Subcutaneous abdominal adipose tissue (tissue), 5 donors: ENCODE measurements around the gene HOMER2.
"Not testable (repeated sequence)": the region's sequence is repeated elsewhere in the genome, so short reads cannot be mapped to it uniquely, and the experiment has no call there.

Source experiments
- H3K27ac ChIP-seq: one replicate; pipeline ENCODE4 v1.7.0; 2013; ENCODE audit warnings: low read depth, mild to moderate bottlenecking, inconsistent platforms, low read length, moderate library complexity
- H3K27me3 ChIP-seq, 5 donors: one replicate each; pipeline ENCODE4 v1.7.0; 2013; ENCODE audit warnings: low read length in 5 of 5, inconsistent platforms in 1 of 5; ENCODE audit not compliant: control insufficient read depth in 5 of 5, insufficient read depth in 4 of 5
- H3K36me3 ChIP-seq, 5 donors: one replicate each; pipeline ENCODE4 v1.7.0; 2013; ENCODE audit warnings: low read length in 5 of 5; ENCODE audit not compliant: control insufficient read depth in 5 of 5, insufficient read depth in 5 of 5
- H3K4me1 ChIP-seq, 5 donors: one replicate each; pipeline ENCODE4 v1.7.0; 2013; ENCODE audit warnings: low read length in 5 of 5, mild to moderate bottlenecking in 3 of 5, moderate library complexity in 1 of 5; ENCODE audit not compliant: control insufficient read depth in 5 of 5, insufficient read depth in 5 of 5
- H3K4me3 ChIP-seq, 5 donors: one replicate each; pipeline ENCODE4 v1.7.0; 2013; ENCODE audit warnings: low read length in 5 of 5, low read depth in 1 of 5
- H3K9ac ChIP-seq, 5 donors: one replicate each; pipeline ENCODE4 v1.7.0; 2013; ENCODE audit warnings: low read length in 5 of 5, mild to moderate bottlenecking in 4 of 5, moderate library complexity in 3 of 5
- H3K9me3 ChIP-seq, 5 donors: one replicate each; pipeline ENCODE4 v1.7.0; 2013; ENCODE audit warnings: low read length in 5 of 5; ENCODE audit not compliant: control insufficient read depth in 5 of 5
- donor health status: healthy.
- donor health status: healthy.
- donor health status: healthy.
- donor health status: healthy.
- donor health status: healthy.

The HOMER2 gene

DNA sequence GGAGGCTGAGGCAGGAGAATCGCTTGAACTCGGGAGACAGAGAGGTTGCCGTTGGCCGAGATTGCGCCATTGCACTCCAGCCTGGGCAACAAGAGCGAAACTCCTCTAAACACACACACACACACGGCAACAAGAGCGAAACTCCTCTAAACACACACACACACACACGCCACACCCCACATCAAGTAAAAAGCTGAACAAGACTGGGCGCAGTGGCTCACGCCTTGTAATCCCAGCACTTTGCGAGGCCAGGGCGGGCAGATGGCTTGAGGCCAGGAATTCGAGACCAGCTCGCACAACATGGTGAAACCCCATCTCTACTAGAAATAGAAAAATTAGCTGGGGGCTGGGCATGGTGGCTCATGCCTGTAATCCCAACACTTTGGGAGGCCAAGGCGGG is 49.0 kb downstream of the HOMER2 start:
- H3K36me3 ChIP-seq = no peaks in the 10 kb centered on the region
- no peak overlapping the region for H3K27ac ChIP-seq
- H3K4me3 ChIP-seq = no peak overlapping the region
- H3K27me3 ChIP-seq = peaks cover 0 to 3% (median 0%) of the 10 kb centered on the region in 5 donors
- H3K4me1 ChIP-seq = no peaks in the 10 kb centered on the region
- H3K9me3 ChIP-seq = peaks cover 0 to 3% (median 0%) of the 10 kb centered on the region in 5 donors
- no peak overlapping the region for H3K9ac ChIP-seq

DNA sequence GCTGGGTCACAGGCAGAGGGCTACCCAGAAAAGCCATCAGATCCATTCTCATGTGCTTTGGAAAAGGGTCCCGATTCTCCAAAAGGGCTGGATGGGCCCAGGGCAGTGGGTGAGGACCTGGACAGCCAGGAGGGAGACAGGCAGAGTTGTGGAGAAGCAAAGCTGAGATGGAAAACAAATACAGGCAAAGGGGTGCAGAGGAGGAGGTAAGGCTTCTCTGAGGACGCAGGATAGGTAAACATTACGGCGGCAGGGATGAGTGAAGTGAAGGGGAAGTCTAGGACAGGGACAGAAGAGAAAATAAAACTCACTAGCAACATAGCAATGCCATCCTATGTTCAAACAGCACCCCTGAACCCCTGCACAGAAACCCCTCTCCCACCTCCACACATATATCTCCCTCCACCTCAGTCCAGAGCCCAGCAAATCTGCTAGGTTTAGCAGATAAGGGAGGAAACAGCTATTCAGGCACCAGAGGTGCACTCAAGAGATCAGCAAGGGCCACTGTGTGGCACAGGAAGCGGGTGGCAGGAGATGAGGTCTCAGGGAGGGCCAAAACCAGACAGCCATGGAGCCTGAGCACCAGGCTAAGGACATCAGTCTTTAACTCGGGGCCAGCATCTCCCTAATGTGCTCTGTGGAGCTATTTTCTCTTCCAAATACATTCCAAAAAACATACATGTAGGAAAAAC is 51.3 kb downstream of the HOMER2 start:
- H3K27me3 ChIP-seq = peaks cover 0 to 3% (median 0%) of the 10 kb centered on the region in 5 donors
- no peak overlapping the region for H3K9ac ChIP-seq
- H3K4me3 ChIP-seq = no peak overlapping the region
- no peaks in the 10 kb centered on the region for H3K9me3 ChIP-seq
- no peak overlapping the region for H3K27ac ChIP-seq
- no peaks in the 10 kb centered on the region for H3K4me1 ChIP-seq
- no peaks in the 10 kb centered on the region for H3K36me3 ChIP-seq

DNA sequence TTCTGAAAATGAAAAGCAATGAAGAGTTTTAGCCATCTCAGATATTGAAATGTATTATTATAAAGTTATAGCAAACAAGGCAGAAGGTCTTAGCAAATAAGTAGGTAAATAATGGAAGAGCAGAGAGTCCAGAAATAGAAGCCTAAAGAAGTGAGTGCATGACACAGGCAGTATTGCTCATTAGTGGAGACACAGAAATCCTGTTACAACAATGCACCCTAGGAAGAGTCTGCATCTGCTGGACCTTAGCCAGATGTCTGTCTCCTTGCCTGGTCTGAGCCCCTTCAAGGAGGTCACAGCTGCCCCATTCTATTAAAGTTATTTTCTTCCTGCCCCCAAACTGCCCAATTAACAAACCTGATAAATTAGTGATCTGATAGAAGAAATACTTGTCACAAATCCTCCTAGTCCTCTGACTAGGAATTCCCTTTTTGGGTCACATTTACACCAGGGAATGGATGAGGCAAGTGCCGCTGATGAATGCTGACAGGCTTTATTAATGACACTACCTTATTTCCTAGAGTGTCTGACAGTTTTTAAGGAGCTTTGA is 51.9 kb downstream of the HOMER2 start:
- H3K9me3 ChIP-seq = no peaks in the 10 kb centered on the region
- no peaks in the 10 kb centered on the region for H3K36me3 ChIP-seq
- H3K4me1 ChIP-seq = no peaks in the 10 kb centered on the region
- no peak overlapping the region for H3K27ac ChIP-seq
- H3K27me3 ChIP-seq = peaks cover 0 to 3% (median 0%) of the 10 kb centered on the region in 5 donors
- no peak overlapping the region for H3K4me3 ChIP-seq
- no peak overlapping the region for H3K9ac ChIP-seq

GRCh38 chr15:82898961-82899360 is 53.6 kb downstream of the HOMER2 start:
- Histone ChIP-seq H3K9me3 (no peaks in the 10 kb centered on the region), H3K27ac (no peak overlapping the region), H3K36me3 (no peaks in the 10 kb centered on the region), H3K9ac (no peak overlapping the region), H3K27me3 (peaks cover 0 to 3% (median 0%) of the 10 kb centered on the region in 5 donors), H3K4me3 (no peak overlapping the region), H3K4me1 (no peaks in the 10 kb centered on the region)

- H3K27me3 ChIP-seq = no peaks in the 10 kb centered on the region
- no peaks in the 10 kb centered on the region for H3K9me3 ChIP-seq
- no peak overlapping the region for H3K4me3 ChIP-seq
- H3K4me1 ChIP-seq = no peaks in the 10 kb centered on the region
- H3K36me3 ChIP-seq = no peaks in the 10 kb centered on the region
- no peak overlapping the region for H3K9ac ChIP-seq
- H3K27ac ChIP-seq = no peak overlapping the region
Measured at GRCh38 chr15:82895983-82896382, 56.5 kb downstream of the HOMER2 start.

DNA sequence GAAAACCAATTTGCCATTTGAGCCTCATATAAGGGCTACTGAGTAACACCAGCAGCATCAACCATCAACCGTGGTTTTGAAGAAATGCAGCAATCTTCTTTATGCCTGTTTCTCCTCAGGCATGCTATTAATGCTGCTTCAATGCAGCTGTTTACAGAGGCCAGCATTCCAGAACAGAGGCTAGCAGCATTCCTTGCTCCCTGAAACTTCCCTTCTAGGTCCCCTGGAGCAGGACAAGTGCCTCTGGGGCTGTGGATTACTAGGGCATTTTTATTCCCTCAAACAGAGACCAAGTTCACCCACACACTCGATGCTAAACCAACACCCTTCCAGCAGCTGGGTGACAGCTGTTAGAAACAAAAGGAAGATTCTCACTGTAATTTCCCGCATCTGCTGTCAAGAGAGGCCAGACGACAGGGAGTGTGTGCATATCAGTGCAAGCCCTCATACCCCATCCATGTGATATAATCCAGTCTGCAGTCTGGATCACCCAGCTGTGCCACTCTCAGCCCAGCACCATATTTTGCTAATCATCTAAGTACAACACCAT is 57.5 kb downstream of the HOMER2 start:
- H3K27me3 ChIP-seq = no peaks in the 10 kb centered on the region
- no peaks in the 10 kb centered on the region for H3K9me3 ChIP-seq
- H3K4me1 ChIP-seq = no peaks in the 10 kb centered on the region
- no peaks in the 10 kb centered on the region for H3K36me3 ChIP-seq
- no peak overlapping the region for H3K4me3 ChIP-seq
- H3K9ac ChIP-seq = no peak overlapping the region
- H3K27ac ChIP-seq = no peak overlapping the region

DNA sequence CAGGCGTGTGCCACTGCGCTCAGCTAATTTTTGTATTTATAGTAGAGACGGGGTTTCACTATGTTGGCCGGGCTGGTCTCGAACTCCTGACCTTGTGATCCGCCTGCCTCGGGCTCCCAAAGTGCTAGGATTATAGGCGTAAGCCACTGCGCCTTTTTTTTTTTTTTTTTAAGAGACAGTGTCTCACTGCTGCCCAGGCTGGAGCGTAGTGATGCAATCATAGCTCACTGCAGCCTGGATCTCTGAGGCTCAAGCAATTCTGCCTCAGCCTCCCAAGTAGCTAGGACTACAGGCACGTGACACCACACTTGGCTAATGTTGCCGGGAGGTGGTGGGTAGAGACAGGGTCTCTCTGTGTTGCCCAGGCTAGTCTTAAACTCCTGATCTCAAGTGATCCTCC is 59.0 kb downstream of the HOMER2 start:
- H3K27me3 ChIP-seq, H3K9ac ChIP-seq, H3K4me3 ChIP-seq, H3K4me1 ChIP-seq, H3K36me3 ChIP-seq, H3K27ac ChIP-seq, H3K9me3 ChIP-seq: not testable (repeated sequence)

GRCh38 chr15:82892573-82892972 is 59.9 kb downstream of the HOMER2 start:
- no peak overlapping the region for H3K27ac ChIP-seq
- H3K4me1 ChIP-seq = no peaks in the 10 kb centered on the region
- no peaks in the 10 kb centered on the region for H3K9me3 ChIP-seq
- H3K27me3 ChIP-seq = no peaks in the 10 kb centered on the region
- no peak overlapping the region for H3K4me3 ChIP-seq
- H3K9ac ChIP-seq = no peak overlapping the region
- H3K36me3 ChIP-seq = no peaks in the 10 kb centered on the region

DNA sequence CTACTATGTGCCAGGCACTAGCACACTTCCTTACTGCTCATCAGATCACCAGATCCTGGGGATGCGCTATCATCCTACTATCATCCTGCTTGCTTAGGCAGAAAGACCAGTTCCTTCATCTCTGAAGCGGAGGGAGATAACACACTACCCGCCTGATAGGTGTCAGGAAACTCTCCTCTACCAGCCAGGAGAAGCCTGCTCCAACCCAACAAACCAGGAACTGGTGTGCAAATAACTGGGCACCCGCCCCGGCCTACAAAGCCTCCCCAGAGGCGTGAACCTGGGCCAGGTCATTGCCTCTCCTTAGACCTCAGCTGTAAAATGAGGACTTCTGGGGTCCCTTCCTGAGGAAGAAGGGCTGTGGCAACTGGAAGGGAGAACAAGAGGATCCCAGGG is 61.5 kb downstream of the HOMER2 start:
- Histone ChIP-seq H3K27ac (no peak overlapping the region), H3K9ac (no peak overlapping the region), H3K4me1 (no peaks in the 10 kb centered on the region), H3K9me3 (no peaks in the 10 kb centered on the region), H3K27me3 (no peaks in the 10 kb centered on the region), H3K36me3 (no peaks in the 10 kb centered on the region), H3K4me3 (no peak overlapping the region)

DNA sequence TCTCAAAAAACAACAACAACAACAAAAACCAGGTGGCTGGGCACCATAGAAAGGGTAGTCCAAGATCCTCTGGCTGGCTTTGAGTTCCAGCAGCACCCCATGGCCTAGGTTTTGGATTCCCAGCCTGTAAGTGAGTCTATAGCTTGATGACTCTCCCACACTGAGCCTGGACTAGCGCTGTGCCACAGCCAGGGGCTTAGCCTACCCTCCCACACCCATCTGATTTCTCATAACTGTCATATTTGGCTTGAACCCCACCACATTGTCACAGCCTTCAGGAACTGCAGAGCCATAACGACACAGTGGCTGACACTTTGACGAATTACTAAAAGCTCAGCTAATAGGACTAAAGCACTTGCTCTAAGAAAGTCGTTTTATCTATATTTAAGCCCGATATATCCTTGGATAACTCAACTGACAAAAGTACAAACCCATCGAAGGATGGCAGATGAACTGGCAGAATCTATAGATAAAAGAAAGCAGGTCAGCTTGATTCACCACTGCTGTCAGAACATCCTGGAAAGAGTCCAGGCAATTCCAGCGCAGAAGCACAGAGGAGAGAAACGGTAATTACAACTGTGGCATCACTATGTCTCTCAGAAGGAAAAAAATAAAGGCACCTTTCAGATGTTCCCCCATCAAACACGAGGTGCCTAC is 62.1 kb downstream of the HOMER2 start:
- Histone ChIP-seq H3K9me3 (no peaks in the 10 kb centered on the region), H3K27me3 (no peaks in the 10 kb centered on the region), H3K36me3 (no peaks in the 10 kb centered on the region), H3K4me1 (no peaks in the 10 kb centered on the region), H3K4me3 (no peak overlapping the region), H3K27ac (no peak overlapping the region), H3K9ac (no peak overlapping the region)
